ENCODE results near the gene BEND6. TPM values are rescaled to one million over a fixed set of nuclear protein-coding genes. Genes with fewer than 3 reads are reported as not detected.
"Not testable (repeated sequence)": the region's sequence is repeated elsewhere in the genome, so short reads cannot be mapped to it uniquely, and the experiment has no call there.

The BEND6 gene
- total and polyA plus RNA-seq, 10 of the 15 experiments (the other 5 are each of a cell fraction or from before 2014, with no cell fraction given), result 0.79 to 2.8 (median 1.6) TPM

GRCh38 chr6:57006101-57006500, 51.2 kb downstream of the BEND6 start (continued):
- TF ChIP-seq, protein P1, sequence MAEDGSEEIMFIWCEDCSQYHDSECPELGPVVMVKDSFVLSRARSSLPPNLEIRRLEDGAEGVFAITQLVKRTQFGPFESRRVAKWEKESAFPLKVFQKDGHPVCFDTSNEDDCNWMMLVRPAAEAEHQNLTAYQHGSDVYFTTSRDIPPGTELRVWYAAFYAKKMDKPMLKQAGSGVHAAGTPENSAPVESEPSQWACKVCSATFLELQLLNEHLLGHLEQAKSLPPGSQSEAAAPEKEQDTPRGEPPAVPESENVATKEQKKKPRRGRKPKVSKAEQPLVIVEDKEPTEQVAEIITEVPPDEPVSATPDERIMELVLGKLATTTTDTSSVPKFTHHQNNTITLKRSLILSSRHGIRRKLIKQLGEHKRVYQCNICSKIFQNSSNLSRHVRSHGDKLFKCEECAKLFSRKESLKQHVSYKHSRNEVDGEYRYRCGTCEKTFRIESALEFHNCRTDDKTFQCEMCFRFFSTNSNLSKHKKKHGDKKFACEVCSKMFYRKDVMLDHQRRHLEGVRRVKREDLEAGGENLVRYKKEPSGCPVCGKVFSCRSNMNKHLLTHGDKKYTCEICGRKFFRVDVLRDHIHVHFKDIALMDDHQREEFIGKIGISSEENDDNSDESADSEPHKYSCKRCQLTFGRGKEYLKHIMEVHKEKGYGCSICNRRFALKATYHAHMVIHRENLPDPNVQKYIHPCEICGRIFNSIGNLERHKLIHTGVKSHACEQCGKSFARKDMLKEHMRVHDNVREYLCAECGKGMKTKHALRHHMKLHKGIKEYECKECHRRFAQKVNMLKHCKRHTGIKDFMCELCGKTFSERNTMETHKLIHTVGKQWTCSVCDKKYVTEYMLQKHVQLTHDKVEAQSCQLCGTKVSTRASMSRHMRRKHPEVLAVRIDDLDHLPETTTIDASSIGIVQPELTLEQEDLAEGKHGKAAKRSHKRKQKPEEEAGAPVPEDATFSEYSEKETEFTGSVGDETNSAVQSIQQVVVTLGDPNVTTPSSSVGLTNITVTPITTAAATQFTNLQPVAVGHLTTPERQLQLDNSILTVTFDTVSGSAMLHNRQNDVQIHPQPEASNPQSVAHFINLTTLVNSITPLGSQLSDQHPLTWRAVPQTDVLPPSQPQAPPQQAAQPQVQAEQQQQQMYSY (CRISPR knock-in tag; IDR thresholded peaks at IDR 0.05), result no peak
- no peak for TF ChIP-seq SKIL (IDR thresholded peaks at IDR 0.05; ENCODE audit: low read depth, poor library complexity, severe bottlenecking)
- TF ChIP-seq, protein P2, sequence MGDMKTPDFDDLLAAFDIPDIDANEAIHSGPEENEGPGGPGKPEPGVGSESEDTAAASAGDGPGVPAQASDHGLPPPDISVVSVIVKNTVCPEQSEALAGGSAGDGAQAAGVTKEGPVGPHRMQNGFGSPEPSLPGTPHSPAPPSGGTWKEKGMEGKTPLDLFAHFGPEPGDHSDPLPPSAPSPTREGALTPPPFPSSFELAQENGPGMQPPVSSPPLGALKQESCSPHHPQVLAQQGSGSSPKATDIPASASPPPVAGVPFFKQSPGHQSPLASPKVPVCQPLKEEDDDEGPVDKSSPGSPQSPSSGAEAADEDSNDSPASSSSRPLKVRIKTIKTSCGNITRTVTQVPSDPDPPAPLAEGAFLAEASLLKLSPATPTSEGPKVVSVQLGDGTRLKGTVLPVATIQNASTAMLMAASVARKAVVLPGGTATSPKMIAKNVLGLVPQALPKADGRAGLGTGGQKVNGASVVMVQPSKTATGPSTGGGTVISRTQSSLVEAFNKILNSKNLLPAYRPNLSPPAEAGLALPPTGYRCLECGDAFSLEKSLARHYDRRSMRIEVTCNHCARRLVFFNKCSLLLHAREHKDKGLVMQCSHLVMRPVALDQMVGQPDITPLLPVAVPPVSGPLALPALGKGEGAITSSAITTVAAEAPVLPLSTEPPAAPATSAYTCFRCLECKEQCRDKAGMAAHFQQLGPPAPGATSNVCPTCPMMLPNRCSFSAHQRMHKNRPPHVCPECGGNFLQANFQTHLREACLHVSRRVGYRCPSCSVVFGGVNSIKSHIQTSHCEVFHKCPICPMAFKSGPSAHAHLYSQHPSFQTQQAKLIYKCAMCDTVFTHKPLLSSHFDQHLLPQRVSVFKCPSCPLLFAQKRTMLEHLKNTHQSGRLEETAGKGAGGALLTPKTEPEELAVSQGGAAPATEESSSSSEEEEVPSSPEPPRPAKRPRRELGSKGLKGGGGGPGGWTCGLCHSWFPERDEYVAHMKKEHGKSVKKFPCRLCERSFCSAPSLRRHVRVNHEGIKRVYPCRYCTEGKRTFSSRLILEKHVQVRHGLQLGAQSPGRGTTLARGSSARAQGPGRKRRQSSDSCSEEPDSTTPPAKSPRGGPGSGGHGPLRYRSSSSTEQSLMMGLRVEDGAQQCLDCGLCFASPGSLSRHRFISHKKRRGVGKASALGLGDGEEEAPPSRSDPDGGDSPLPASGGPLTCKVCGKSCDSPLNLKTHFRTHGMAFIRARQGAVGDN (IDR thresholded peaks at IDR 0.05), result no peak

DNA sequence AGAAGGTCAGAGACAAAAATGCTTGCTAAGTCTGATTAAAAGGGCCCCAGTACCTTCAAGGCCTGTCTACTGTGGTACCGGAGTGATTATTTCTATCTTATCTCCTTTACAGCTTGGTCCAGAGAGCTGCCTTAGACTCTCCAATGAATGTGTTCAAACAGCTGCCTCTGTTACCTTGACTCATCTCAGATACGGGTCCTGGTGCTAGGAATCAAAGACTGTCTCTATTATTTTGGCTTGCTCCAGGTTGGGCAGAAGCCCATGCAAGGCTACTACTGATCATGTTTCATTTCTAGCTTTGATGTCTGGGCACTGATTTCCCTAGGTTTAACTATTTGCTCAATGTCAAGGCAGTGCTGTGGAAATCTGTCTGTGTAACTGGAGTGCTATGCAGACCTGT, 53.2 kb downstream of the BEND6 start:
- H3K27ac ChIP-seq (ENCODE audit: control insufficient read depth, insufficient read depth); FAIRE-seq; H3K4me1 ChIP-seq (ENCODE audit: control insufficient read depth, insufficient read depth, low read length); RAD21 ChIA-PET (ENCODE audit: unreplicated experiment); H3K4me2 ChIP-seq (ENCODE audit: control insufficient read depth, insufficient read depth); H3K79me2 ChIP-seq (ENCODE audit: control insufficient read depth, insufficient read depth, low read length); H3K36me3 ChIP-seq (ENCODE audit: control insufficient read depth in 2 of 2, insufficient read depth in 2 of 2, low read length in 1 of 2); BruUV-seq (replicated peaks); ATAC-seq; DNase-seq (ENCODE audit: low read depth, low spot score); in situ Hi-C loops (cut with MboI); H3K4me3 ChIP-seq; intact Hi-C loops (cut with micrococcal nuclease; ENCODE audit: unreplicated experiment); SMC1A ChIA-PET (ENCODE audit: uncharacterized antibody, unreplicated experiment); H3K27me3 ChIP-seq (replicated peaks in 1 of 2; ENCODE audit: control insufficient read depth in 2 of 2, insufficient read depth in 2 of 2, low read length in 1 of 2); H3K9me3 ChIP-seq (replicated peaks; ENCODE audit: control insufficient read depth, insufficient read depth, low read length); H4K20me1 ChIP-seq (ENCODE audit: control insufficient read depth, insufficient read depth); POLR2A ChIA-PET; H3K9ac ChIP-seq (ENCODE audit: control insufficient read depth, insufficient read depth, low read length); H2AFZ ChIP-seq (ENCODE audit: control insufficient read depth, low read depth, low read length): not testable (repeated sequence)
- 66% methylated on average over 2 of the region's 2 CpGs for WGBS (ENCODE audit: insufficient coverage, insufficient replicate concordance, low lambda C conversion rate, missing lambda C conversion rate)
- CTCF ChIA-PET, result interaction anchor here (1.2 kb wide), 1 partner anchor 104 kb away, joined by 3 read pairs; no protein-coding TSS in a partner anchor
